Hepatocyte (in vitro differentiated cells): Measurements from ENCODE around the gene BICD1.

Experiments
- CTCF ChIP-seq: fragments of 200-600 bp; sonication (generic); IDR thresholded peaks from 2 replicates; pipeline ENCODE4 v1.5.1; 2016; ENCODE audit warnings: antibody characterized with exemption, mild to moderate bottlenecking; ENCODE audit not compliant: poor library complexity
- EZH2 ChIP-seq: fragments of 200-600 bp; sonication (generic); IDR thresholded peaks from 2 replicates; pipeline ENCODE4 v1.6.1; 2016; ENCODE audit warnings: antibody characterized with exemption, mild to moderate bottlenecking, borderline replicate concordance

- no peak for TF ChIP-seq CTCF
- TF ChIP-seq EZH2, result no peak
Measured at GRCh38 chr12:32360956-32361355, 254.3 kb downstream of the BICD1 start.
